ENCODE data around the gene LTN1. TPM values are rescaled to one million over a fixed set of nuclear protein-coding genes. Genes with fewer than 3 reads are reported as not detected.
"Not testable (repeated sequence)": the region's sequence is repeated elsewhere in the genome, so short reads cannot be mapped to it uniquely, and the experiment has no call there.

The LTN1 gene
- polyA plus RNA-seq, 1 experiment, result 6.2 TPM

- CTCF ChIA-PET, result interaction anchor here (0.6 kb wide), 1 partner anchor 118 kb away, joined by 3 read pairs; no protein-coding TSS in a partner anchor
- no peak for TF ChIP-seq CTCF (IDR thresholded peaks at IDR 0.05; ENCODE audit: insufficient read depth, low read depth, low read length)
Measured at GRCh38 chr21:29018540-29018939, 25.9 kb upstream of the LTN1 start.

GRCh38 chr21:29017639-29018237, 25.1 kb upstream of the LTN1 start:
- TF ChIP-seq CTCF (IDR thresholded peaks at IDR 0.05; ENCODE audit: insufficient read depth, low read depth, low read length), result no peak
- H3K27me3 ChIP-seq (ENCODE audit: control insufficient read depth, insufficient read depth, low read length), result no peaks in the 10 kb centered on the region

More at GRCh38 chr21:29018540-29018939, 25.9 kb upstream of the LTN1 start:
- no peak for DNase-seq (ENCODE audit: low read depth)
- Histone ChIP-seq H3K27me3 (ENCODE audit: control insufficient read depth, insufficient read depth, low read length) (no peaks in the 10 kb centered on the region), H3K36me3 (ENCODE audit: control insufficient read depth, insufficient read depth, low read length) (no peaks in the 10 kb centered on the region), H3K4me3 (ENCODE audit: low read depth, low read length) (peak overlapping the region; percentile 76)
- POLR2A ChIA-PET, result interaction anchor here (0.6 kb wide), 1 partner anchor 16 kb away, joined by 10 read pairs; no protein-coding TSS in a partner anchor

GRCh38 chr21:29011236-29011635, 18.6 kb upstream of the LTN1 start:
- POLR2A ChIA-PET; H3K4me3 ChIP-seq (ENCODE audit: low read depth, low read length); H3K27me3 ChIP-seq (ENCODE audit: control insufficient read depth, insufficient read depth, low read length); DNase-seq (ENCODE audit: low read depth); CTCF ChIA-PET; H3K36me3 ChIP-seq (ENCODE audit: control insufficient read depth, insufficient read depth, low read length): not testable (repeated sequence)

More at GRCh38 chr21:29017639-29018237, 25.1 kb upstream of the LTN1 start:
- Histone ChIP-seq H3K36me3 (ENCODE audit: control insufficient read depth, insufficient read depth, low read length) (no peaks in the 10 kb centered on the region), H3K4me3 (ENCODE audit: low read depth, low read length) (peak overlapping the region; percentile 76; the same call in 1 of the 2 replicates)
- ChIA-PET POLR2A (no interaction called here), CTCF (no interaction called here)
- no peak for DNase-seq (ENCODE audit: low read depth)

- POLR2A ChIA-PET, result no interaction called here
- DNase-seq (ENCODE audit: low read depth), result no peak
- H3K4me3 ChIP-seq (ENCODE audit: low read depth, low read length), result no peak overlapping the region
- H3K36me3 ChIP-seq (ENCODE audit: control insufficient read depth, insufficient read depth, low read length), result peaks cover 2% of the 10 kb centered on the region; the same call in 1 of the 2 replicates
- no peak for TF ChIP-seq CTCF (IDR thresholded peaks at IDR 0.05; ENCODE audit: insufficient read depth, low read depth, low read length)
- H3K27me3 ChIP-seq (ENCODE audit: control insufficient read depth, insufficient read depth, low read length), result no peaks in the 10 kb centered on the region
- CTCF ChIA-PET, result no interaction called here
Measured at GRCh38 chr21:29008367-29008766, 15.7 kb upstream of the LTN1 start.

- Histone ChIP-seq H3K36me3 (ENCODE audit: control insufficient read depth, insufficient read depth, low read length) (peaks cover 2% of the 10 kb centered on the region; the same call in 1 of the 2 replicates), H3K27me3 (ENCODE audit: control insufficient read depth, insufficient read depth, low read length) (no peaks in the 10 kb centered on the region), H3K4me3 (ENCODE audit: low read depth, low read length) (no peak overlapping the region)
- ChIA-PET POLR2A (no interaction called here), CTCF (no interaction called here)
- DNase-seq (ENCODE audit: low read depth), result no peak
- no peak for TF ChIP-seq CTCF (IDR thresholded peaks at IDR 0.05; ENCODE audit: insufficient read depth, low read depth, low read length)
Measured at GRCh38 chr21:29007810-29008209, 15.1 kb upstream of the LTN1 start.

- DNase-seq (ENCODE audit: low read depth), result no peak
- Histone ChIP-seq H3K36me3 (ENCODE audit: control insufficient read depth, insufficient read depth, low read length) (peaks cover 2% of the 10 kb centered on the region; the same call in 1 of the 2 replicates), H3K4me3 (ENCODE audit: low read depth, low read length) (no peak overlapping the region), H3K27me3 (ENCODE audit: control insufficient read depth, insufficient read depth, low read length) (no peaks in the 10 kb centered on the region)
- ChIA-PET POLR2A (no interaction called here), CTCF (no interaction called here)
- TF ChIP-seq CTCF (IDR thresholded peaks at IDR 0.05; ENCODE audit: insufficient read depth, low read depth, low read length), result no peak
Measured at GRCh38 chr21:29007135-29007534, 14.5 kb upstream of the LTN1 start.
